GM23248 (cell line): Measurements from ENCODE around the gene APOBEC3G.

Experiments used
- EZH2 ChIP-seq: fragments of 200-600 bp; sonication (generic); IDR thresholded peaks from 2 replicates; pipeline ENCODE4 v1.6.1; 2018; ENCODE audit warnings: antibody characterized with exemption, mild to moderate bottlenecking; ENCODE audit not compliant: insufficient read depth, poor library complexity, severe bottlenecking
- EZH2phosphoT487 ChIP-seq: fragments of 200-600 bp; sonication (generic); IDR thresholded peaks from 2 replicates; pipeline ENCODE4 v1.6.1; 2018; ENCODE audit warnings: antibody characterized with exemption, moderate library complexity, mild to moderate bottlenecking, low read depth; ENCODE audit not compliant: insufficient read depth

DNA sequence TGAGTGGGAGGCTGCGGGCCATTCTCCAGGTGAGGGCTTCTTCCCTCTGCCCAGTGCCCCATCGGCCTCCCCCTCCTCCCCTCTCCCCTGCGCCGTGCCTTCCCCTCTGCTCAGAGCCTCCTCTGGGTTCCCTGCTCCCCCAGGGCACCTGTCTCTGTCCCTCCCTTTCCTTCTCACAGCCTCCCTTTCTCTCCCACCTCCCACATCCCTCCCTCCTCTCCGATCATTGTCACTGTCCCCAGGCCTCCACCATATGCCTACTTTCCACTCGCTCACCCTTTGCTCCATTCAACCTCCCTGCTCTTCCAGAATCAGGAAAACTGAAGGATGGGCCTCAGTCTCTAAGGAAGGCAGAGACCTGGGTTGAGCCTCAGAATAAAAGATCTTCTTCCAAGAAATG lies 10.0 kb downstream of the APOBEC3G start:
- TF ChIP-seq EZH2 (no peak), EZH2phosphoT487 (no peak)
